Hepatocyte (in vitro differentiated cells): ENCODE measurements around the gene MYEOV. TPM values are rescaled to one million over a fixed set of nuclear protein-coding genes. Genes with fewer than 3 reads are reported as not detected.

ENCODE experiments used
- DNase-seq: peaks from one replicate; pipeline ENCODE4 v3.0.0-alpha.2; 2016; ENCODE audit warnings: low spot score
- H2AFZ ChIP-seq: fragments of 200-600 bp; sonication (generic); 2 replicates; pipeline ENCODE4 v1.6.0; 2016; ENCODE audit warnings: antibody characterized with exemption, mild to moderate bottlenecking
- H3K27ac ChIP-seq: fragments of 200-600 bp; sonication (generic); 2 replicates; pipeline ENCODE4 v1.5.1; 2016; ENCODE audit warnings: mild to moderate bottlenecking
- H3K27me3 ChIP-seq: fragments of 200-600 bp; sonication (generic); 2 replicates; pipeline ENCODE4 v1.6.1; 2016
- H3K36me3 ChIP-seq: fragments of 200-600 bp; sonication (generic); replicated peaks from 2 replicates; pipeline ENCODE4 v1.5.1; 2016; ENCODE audit warnings: low read depth; ENCODE audit not compliant: insufficient read depth
- H3K4me1 ChIP-seq: fragments of 200-600 bp; sonication (generic); 2 replicates; pipeline ENCODE4 v1.5.1; 2016; ENCODE audit warnings: mild to moderate bottlenecking, moderate library complexity; ENCODE audit not compliant: insufficient read depth
- H3K4me2 ChIP-seq: fragments of 200-600 bp; sonication (generic); 2 replicates; pipeline ENCODE4 v1.6.0; 2016
- H3K4me3 ChIP-seq: fragments of 200-600 bp; sonication (generic); 2 replicates; pipeline ENCODE4 v1.5.1; 2016; ENCODE audit warnings: mild to moderate bottlenecking
- H3K79me2 ChIP-seq: fragments of 200-600 bp; sonication (generic); 2 replicates; pipeline ENCODE4 v1.6.0; 2017; ENCODE audit warnings: mild to moderate bottlenecking
- H3K9me2 ChIP-seq: fragments of 200-600 bp; sonication (generic); replicated peaks from 2 replicates; pipeline ENCODE4 v1.6.0; 2017; ENCODE audit warnings: mild to moderate bottlenecking; ENCODE audit not compliant: insufficient read depth
- H3K9me3 ChIP-seq: fragments of 200-600 bp; sonication (generic); 2 replicates; pipeline ENCODE4 v1.5.1; 2016; ENCODE audit warnings: low read depth, mild to moderate bottlenecking
- H4K20me1 ChIP-seq: fragments of 200-600 bp; sonication (generic); 2 replicates; pipeline ENCODE4 v1.6.0; 2016; ENCODE audit warnings: mild to moderate bottlenecking; ENCODE audit not compliant: insufficient read depth, poor library complexity, severe bottlenecking
- EZH2 ChIP-seq: fragments of 200-600 bp; sonication (generic); IDR thresholded peaks from 2 replicates; pipeline ENCODE4 v1.6.1; 2016; ENCODE audit warnings: antibody characterized with exemption, mild to moderate bottlenecking, borderline replicate concordance
- EZH2phosphoT487 ChIP-seq: fragments of 200-600 bp; sonication (generic); IDR thresholded peaks from one replicate; pipeline ENCODE4 v1.6.1; 2018; ENCODE audit warnings: antibody characterized with exemption, mild to moderate bottlenecking, low read depth, moderate library complexity; ENCODE audit not compliant: unreplicated experiment, severe bottlenecking
- WGBS: methylation state at CpG from one replicate; pipeline ENCODE4 v1.1.6; 2016; ENCODE audit warnings: low lambda C conversion rate; ENCODE audit errors: missing lambda C conversion rate; 5-methylcytosine and 5-hydroxymethylcytosine counted together
- polyA plus RNA-seq: library from polyadenylated mRNA; unstranded; fragments of >200 nt; fragmentation: Nextera tagmentation; extraction: Ambion mirVana; gene quantifications from 2 replicates; pipeline ENCODE4 v1.2.1, GENCODE V29; 2016
- total RNA-seq: library from RNA; depleted of rRNA; stranded (reverse); fragments of >200 nt; gene quantifications from 2 replicates; pipeline ENCODE4 v1.2.3, GENCODE V29; 2014
- TF ChIP-seq, protein P1 (sequence below): fragments of 200-600 bp; sonication (generic); IDR thresholded peaks from 2 replicates; pipeline ENCODE4 v1.5.1; 2016; ENCODE audit warnings: antibody characterized with exemption, mild to moderate bottlenecking; ENCODE audit not compliant: poor library complexity

Gene MYEOV
- total and polyA plus RNA-seq, 2 experiments from 2014 or later: not detected

DNA sequence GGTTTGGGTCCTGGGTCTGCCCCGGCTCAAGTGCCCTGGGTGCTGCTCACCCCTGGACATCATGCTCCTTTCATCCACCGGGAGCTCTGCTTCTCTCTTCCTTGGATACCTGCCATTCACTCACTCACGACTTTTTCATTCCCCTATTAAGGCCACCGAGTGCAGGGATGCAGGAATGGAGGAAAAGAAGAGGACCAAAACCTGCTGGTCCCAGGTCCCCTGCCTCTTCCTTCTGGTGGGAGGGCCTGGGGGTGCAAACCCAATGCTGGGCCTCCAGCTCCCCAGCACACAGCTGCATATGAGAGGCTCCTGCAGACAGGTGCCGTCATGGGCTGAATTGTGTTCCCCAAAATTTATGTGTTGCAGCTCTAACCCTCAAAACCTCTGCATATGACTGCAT lies 36.8 kb upstream of the MYEOV start:
- Histone ChIP-seq H3K79me2 (no peaks in the 10 kb centered on the region), H3K4me3 (no peak overlapping the region), H3K9me3 (no peaks in the 10 kb centered on the region), H3K4me2 (no peak overlapping the region), H2AFZ (no peak overlapping the region), H3K27ac (no peak overlapping the region), H3K4me1 (no peaks in the 10 kb centered on the region), H3K36me3 (no peaks in the 10 kb centered on the region), H3K9me2 (no peaks in the 10 kb centered on the region), H4K20me1 (no peaks in the 10 kb centered on the region), H3K27me3 (no peaks in the 10 kb centered on the region)
- WGBS: 85% methylated on average over 5 of the region's 5 CpGs
- DNase-seq: no peak
- TF ChIP-seq EZH2 (no peak), EZH2phosphoT487 (no peak)
- TF ChIP-seq, protein P1, sequence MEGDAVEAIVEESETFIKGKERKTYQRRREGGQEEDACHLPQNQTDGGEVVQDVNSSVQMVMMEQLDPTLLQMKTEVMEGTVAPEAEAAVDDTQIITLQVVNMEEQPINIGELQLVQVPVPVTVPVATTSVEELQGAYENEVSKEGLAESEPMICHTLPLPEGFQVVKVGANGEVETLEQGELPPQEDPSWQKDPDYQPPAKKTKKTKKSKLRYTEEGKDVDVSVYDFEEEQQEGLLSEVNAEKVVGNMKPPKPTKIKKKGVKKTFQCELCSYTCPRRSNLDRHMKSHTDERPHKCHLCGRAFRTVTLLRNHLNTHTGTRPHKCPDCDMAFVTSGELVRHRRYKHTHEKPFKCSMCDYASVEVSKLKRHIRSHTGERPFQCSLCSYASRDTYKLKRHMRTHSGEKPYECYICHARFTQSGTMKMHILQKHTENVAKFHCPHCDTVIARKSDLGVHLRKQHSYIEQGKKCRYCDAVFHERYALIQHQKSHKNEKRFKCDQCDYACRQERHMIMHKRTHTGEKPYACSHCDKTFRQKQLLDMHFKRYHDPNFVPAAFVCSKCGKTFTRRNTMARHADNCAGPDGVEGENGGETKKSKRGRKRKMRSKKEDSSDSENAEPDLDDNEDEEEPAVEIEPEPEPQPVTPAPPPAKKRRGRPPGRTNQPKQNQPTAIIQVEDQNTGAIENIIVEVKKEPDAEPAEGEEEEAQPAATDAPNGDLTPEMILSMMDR: no peak

DNA sequence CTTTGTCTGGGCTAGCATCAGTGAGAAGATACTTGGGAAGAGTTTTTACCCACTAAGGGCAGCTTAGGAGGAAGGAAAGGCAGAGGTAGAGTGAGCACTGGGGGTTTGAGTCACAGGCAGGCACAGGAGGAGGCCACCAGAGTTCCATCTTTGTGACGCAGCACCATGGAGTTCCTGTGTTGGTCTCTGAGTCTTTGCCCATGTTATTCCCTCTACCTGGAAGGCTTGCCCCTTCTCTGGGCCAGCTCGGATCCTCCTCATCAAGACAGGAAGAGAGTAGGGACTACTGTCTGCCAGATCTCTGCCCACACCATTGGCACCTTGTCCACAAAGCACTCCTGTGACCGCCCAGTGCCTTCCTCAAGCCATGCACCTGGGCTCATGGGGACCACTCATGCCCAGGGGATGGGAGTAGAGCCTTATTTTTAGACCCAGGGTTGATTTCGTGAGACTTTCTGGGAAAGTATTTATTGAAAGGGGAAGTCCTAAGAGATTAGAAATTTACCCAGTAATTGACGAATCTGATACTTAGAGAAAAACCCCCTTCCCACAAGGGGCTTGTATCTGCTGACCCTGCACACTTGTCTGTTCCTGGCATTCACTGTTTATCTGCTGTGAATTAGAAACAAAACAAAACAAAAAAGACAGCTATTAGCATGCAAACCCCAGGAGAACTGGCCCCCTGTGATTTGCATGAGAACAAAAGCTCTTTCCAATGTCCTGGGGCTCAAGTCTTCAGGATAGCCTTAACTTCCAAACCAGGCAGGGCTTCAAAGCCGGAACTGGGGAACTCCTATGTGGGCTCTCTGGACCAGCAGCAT lies 35.9 kb upstream of the MYEOV start:
- no peaks in the 10 kb centered on the region for H3K27me3 ChIP-seq
- H3K27ac ChIP-seq: no peak overlapping the region
- no peaks in the 10 kb centered on the region for H3K36me3 ChIP-seq
- no peaks in the 10 kb centered on the region for H4K20me1 ChIP-seq
- H3K9me2 ChIP-seq: no peaks in the 10 kb centered on the region
- TF ChIP-seq, protein P1: no peak
- TF ChIP-seq EZH2phosphoT487 (no peak), EZH2 (no peak)
- H3K4me2 ChIP-seq: no peak overlapping the region
- no peak for DNase-seq
- no peaks in the 10 kb centered on the region for H3K79me2 ChIP-seq
- H3K4me3 ChIP-seq: no peak overlapping the region
- H3K9me3 ChIP-seq: no peaks in the 10 kb centered on the region
- no peaks in the 10 kb centered on the region for H3K4me1 ChIP-seq
- H2AFZ ChIP-seq: no peak overlapping the region
- 71% methylated on average over 6 of the region's 6 CpGs for WGBS

DNA sequence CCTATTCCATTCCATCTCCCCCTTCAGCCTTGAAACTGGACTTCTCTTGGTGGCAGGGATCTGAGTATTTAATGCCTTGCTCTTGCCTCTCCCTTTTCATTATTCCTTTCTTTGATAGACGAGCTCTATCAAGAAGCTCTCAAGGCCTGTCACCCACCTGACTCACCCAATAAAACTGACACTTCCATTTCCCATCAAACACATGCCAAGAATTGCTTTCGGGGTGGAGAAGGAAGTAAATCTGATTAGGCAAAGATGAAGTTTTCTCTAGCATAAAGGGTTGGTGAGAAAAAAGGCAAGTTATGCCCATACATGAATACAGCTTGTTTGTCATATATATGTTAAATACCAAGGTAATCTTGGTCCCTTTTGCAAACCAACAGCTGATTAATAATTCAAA lies 34.9 kb upstream of the MYEOV start:
- no peak for DNase-seq
- Histone ChIP-seq H4K20me1 (no peaks in the 10 kb centered on the region), H3K27me3 (no peaks in the 10 kb centered on the region), H3K9me3 (no peaks in the 10 kb centered on the region), H3K36me3 (no peaks in the 10 kb centered on the region), H3K4me1 (no peaks in the 10 kb centered on the region), H3K4me2 (no peak overlapping the region), H3K79me2 (no peaks in the 10 kb centered on the region), H3K9me2 (no peaks in the 10 kb centered on the region), H3K27ac (no peak overlapping the region), H2AFZ (no peak overlapping the region), H3K4me3 (no peak overlapping the region)
- TF ChIP-seq EZH2: no peak
- TF ChIP-seq, protein P1: no peak
- no peak for TF ChIP-seq EZH2phosphoT487
- 48% methylated on average over 2 of the region's 2 CpGs for WGBS

DNA sequence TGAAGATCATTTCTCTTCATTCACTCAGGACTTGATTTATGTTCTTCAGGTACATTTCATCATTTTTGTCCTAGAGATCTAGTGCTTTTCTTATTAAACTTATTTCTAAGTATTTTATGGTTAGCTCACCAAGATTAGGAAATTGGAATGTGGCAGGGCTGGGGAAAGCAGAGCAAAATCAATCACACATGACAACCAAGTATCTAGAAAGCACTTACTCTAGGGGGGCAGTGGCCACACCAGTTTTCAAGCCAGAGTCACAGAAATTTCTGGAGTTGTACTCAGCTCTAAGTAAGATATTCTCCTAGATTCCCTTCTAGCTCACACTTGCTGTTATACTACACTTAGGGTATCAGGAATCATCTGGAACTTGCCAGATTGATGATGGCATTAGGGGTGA lies 33.3 kb upstream of the MYEOV start:
- Histone ChIP-seq H3K27me3 (no peaks in the 10 kb centered on the region), H3K4me2 (no peak overlapping the region), H3K27ac (no peak overlapping the region), H3K36me3 (no peaks in the 10 kb centered on the region), H3K9me3 (no peaks in the 10 kb centered on the region), H3K4me1 (no peaks in the 10 kb centered on the region), H4K20me1 (no peaks in the 10 kb centered on the region), H2AFZ (no peak overlapping the region), H3K4me3 (no peak overlapping the region), H3K79me2 (no peaks in the 10 kb centered on the region), H3K9me2 (no peaks in the 10 kb centered on the region)
- DNase-seq: no peak
- TF ChIP-seq, protein P1: no peak
- TF ChIP-seq EZH2: no peak
- TF ChIP-seq EZH2phosphoT487: no peak
